GM21515 (cell line): ENCODE data around the gene CDH13.

Source experiments
- ATAC-seq: cut with Tn5 transposase; IDR thresholded peaks from one replicate; pipeline ENCODE4 v1.9.1; 2021; ENCODE audit not compliant: unreplicated experiment

Gene CDH13

GRCh38 chr16:83458612-83459011 is 831.8 kb downstream of the CDH13 start:
- ATAC-seq = peak; percentile 80

GRCh38 chr16:83464991-83465390 is 838.2 kb downstream of the CDH13 start:
- ATAC-seq = no peak

GRCh38 chr16:83470416-83470815 is 843.6 kb downstream of the CDH13 start:
- ATAC-seq = no peak

GRCh38 chr16:83472776-83473501 is 846.2 kb downstream of the CDH13 start:
- no peak for ATAC-seq

- no peak for ATAC-seq
Observed at GRCh38 chr16:83473926-83474650, 847.3 kb downstream of the CDH13 start.

GRCh38 chr16:83475108-83475507 is 848.3 kb downstream of the CDH13 start:
- ATAC-seq = no peak

- ATAC-seq = no peak
Observed at GRCh38 chr16:83481589-83481988, 854.8 kb downstream of the CDH13 start.

- no peak for ATAC-seq
Observed at GRCh38 chr16:83482545-83483162, 855.9 kb downstream of the CDH13 start.

- ATAC-seq = no peak
Observed at GRCh38 chr16:83490073-83490472, 863.3 kb downstream of the CDH13 start.

- ATAC-seq = no peak
Observed at GRCh38 chr16:83494459-83494858, 867.7 kb downstream of the CDH13 start.

- no peak for ATAC-seq
Observed at GRCh38 chr16:83501481-83501880, 874.7 kb downstream of the CDH13 start.

- no peak for ATAC-seq
Observed at GRCh38 chr16:83508295-83508694, 881.5 kb downstream of the CDH13 start.

- ATAC-seq = no peak
Observed at GRCh38 chr16:83509316-83509715, 882.5 kb downstream of the CDH13 start.

GRCh38 chr16:83510906-83511305 is 884.1 kb downstream of the CDH13 start:
- ATAC-seq = no peak

- no peak for ATAC-seq
Observed at GRCh38 chr16:83513008-83513755, 886.4 kb downstream of the CDH13 start.

GRCh38 chr16:83515395-83515794 is 888.6 kb downstream of the CDH13 start:
- ATAC-seq = no peak

GRCh38 chr16:83516931-83517330 is 890.2 kb downstream of the CDH13 start:
- no peak for ATAC-seq

- no peak for ATAC-seq
Observed at GRCh38 chr16:83517398-83517797, 890.6 kb downstream of the CDH13 start.

GRCh38 chr16:83520596-83520995 is 893.8 kb downstream of the CDH13 start:
- no peak for ATAC-seq

- ATAC-seq = no peak
Observed at GRCh38 chr16:83530293-83530692, 903.5 kb downstream of the CDH13 start.

GRCh38 chr16:83532634-83533033 is 905.9 kb downstream of the CDH13 start:
- no peak for ATAC-seq
